Cardiac fibroblast (primary cell): Measurements from ENCODE around the gene PBX2.
A peak's percentile ranks its signal among the peaks of the same experiment; 100 is the strongest.

Experiments
- DNase-seq, 2 donors: peaks; one replicate each; pipeline versions ENCODE4 v3.0.0 to v3.0.0-alpha.2; 2010; ENCODE audit warnings: low read depth in 2 of 2
- H3K4me3 ChIP-seq, 2 donors: replicated peaks in 1 of 2; 1 replicate in 1 of 2; 2 replicates in 1 of 2; pipeline ENCODE4 v1.5.1; 2011; ENCODE audit warnings: low read depth in 2 of 2, low read length in 2 of 2, mild to moderate bottlenecking in 2 of 2, moderate library complexity in 1 of 2
- CTCF ChIP-seq: IDR thresholded peaks from one replicate; pipeline ENCODE4 v1.5.1; 2011; ENCODE audit warnings: low read depth, mild to moderate bottlenecking, low read length, inconsistent platforms

The PBX2 gene

GRCh38 chr6:32168807-32169591, 21.0 kb downstream of the PBX2 start:
- H3K4me3 ChIP-seq, result no peak overlapping the region
- peak in 1 of 2 donors; percentile 19 for DNase-seq
- TF ChIP-seq CTCF, result no peak

- H3K4me3 ChIP-seq, result no peak overlapping the region
- TF ChIP-seq CTCF, result no peak
These were observed 21.7 kb downstream of the PBX2 start for GRCh38 chr6:32168350-32168749.

GRCh38 chr6:32167761-32168262, 22.2 kb downstream of the PBX2 start:
- no peak overlapping the region for H3K4me3 ChIP-seq
- no peak for TF ChIP-seq CTCF
- DNase-seq, result no peak

More at GRCh38 chr6:32168350-32168749, 21.7 kb downstream of the PBX2 start:
- DNase-seq, result no peak

GRCh38 chr6:32167154-32167760, 22.7 kb downstream of the PBX2 start:
- TF ChIP-seq CTCF, result no peak
- no peak for DNase-seq
- H3K4me3 ChIP-seq, result no peak overlapping the region

- no peak for TF ChIP-seq CTCF
- no peak overlapping the region for H3K4me3 ChIP-seq
- no peak for DNase-seq
These were observed 23.5 kb downstream of the PBX2 start for GRCh38 chr6:32166411-32167061.

- no peak for TF ChIP-seq CTCF
- no peak within 1 kb of the TSS for H3K4me3 ChIP-seq
- DNase-seq, result no peak
These were observed 25.7 kb downstream of the PBX2 start, which contains the start of gene EGFL8 for GRCh38 chr6:32164295-32164694. Gene EGFL8, plus strand, starts transcription at chr6:32164595. Its CDS starts 1,571 bp downstream, at chr6:32166166.
